MM.1S (cell line): ENCODE results near the gene BSG.

Source experiments
- EZH2 ChIP-seq: fragments of 300-600 bp; sonication (generic); optimal IDR thresholded peaks from 2 replicates; pipeline ENCODE3; 2017; ENCODE audit warnings: low read depth, mild to moderate bottlenecking, antibody characterized with exemption, low read length, mixed read lengths
- EZH2phosphoT487 ChIP-seq: fragments of 300-600 bp; sonication (generic); IDR thresholded peaks from 2 replicates; pipeline ENCODE4 v1.6.1; 2018; ENCODE audit warnings: antibody characterized with exemption, low read length
- TF ChIP-seq, protein P1 (sequence below): fragments of 300-600 bp; sonication (generic); IDR thresholded peaks from 2 replicates; pipeline ENCODE4 v1.5.1; 2016; ENCODE audit warnings: antibody characterized with exemption, low read length, mixed read lengths

DNA sequence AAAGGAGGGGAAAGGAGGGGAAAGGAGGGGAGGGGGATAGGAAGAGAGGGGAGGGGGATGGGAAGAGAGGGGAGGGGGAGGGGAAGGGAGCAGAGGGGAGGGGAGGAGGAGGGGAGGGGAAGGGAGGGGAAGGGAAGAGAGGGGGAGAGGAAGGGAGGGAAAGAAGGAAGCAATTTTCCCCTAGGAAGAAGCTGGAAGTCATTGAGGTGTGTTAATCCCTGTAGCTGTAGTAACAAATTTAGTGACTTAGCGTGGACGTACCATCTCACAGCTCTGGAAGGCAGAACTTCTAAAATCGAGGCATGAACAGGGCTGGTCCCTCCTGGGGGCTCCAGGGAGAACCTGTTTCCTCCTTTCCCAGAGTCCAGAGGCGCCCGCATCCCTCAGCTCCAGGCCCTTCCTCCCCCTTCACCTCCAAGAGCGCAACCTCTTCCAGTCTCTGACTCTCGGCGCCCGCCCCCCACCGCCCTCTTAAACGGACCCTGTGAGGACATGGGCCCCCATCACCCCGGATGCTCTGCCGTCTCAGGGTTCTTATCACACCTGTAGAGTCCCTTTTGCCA, 46.5 kb upstream of the BSG start:
- TF ChIP-seq, protein P1, sequence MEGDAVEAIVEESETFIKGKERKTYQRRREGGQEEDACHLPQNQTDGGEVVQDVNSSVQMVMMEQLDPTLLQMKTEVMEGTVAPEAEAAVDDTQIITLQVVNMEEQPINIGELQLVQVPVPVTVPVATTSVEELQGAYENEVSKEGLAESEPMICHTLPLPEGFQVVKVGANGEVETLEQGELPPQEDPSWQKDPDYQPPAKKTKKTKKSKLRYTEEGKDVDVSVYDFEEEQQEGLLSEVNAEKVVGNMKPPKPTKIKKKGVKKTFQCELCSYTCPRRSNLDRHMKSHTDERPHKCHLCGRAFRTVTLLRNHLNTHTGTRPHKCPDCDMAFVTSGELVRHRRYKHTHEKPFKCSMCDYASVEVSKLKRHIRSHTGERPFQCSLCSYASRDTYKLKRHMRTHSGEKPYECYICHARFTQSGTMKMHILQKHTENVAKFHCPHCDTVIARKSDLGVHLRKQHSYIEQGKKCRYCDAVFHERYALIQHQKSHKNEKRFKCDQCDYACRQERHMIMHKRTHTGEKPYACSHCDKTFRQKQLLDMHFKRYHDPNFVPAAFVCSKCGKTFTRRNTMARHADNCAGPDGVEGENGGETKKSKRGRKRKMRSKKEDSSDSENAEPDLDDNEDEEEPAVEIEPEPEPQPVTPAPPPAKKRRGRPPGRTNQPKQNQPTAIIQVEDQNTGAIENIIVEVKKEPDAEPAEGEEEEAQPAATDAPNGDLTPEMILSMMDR: no peak
- TF ChIP-seq EZH2phosphoT487 (no peak), EZH2 (no peak)
